GM19035 (cell line): ENCODE data around the gene PPP6R1.

Experiments used
- ATAC-seq: cut with Tn5 transposase; IDR thresholded peaks from one replicate; pipeline ENCODE4 v1.9.1; 2021; ENCODE audit not compliant: unreplicated experiment

Gene PPP6R1

DNA sequence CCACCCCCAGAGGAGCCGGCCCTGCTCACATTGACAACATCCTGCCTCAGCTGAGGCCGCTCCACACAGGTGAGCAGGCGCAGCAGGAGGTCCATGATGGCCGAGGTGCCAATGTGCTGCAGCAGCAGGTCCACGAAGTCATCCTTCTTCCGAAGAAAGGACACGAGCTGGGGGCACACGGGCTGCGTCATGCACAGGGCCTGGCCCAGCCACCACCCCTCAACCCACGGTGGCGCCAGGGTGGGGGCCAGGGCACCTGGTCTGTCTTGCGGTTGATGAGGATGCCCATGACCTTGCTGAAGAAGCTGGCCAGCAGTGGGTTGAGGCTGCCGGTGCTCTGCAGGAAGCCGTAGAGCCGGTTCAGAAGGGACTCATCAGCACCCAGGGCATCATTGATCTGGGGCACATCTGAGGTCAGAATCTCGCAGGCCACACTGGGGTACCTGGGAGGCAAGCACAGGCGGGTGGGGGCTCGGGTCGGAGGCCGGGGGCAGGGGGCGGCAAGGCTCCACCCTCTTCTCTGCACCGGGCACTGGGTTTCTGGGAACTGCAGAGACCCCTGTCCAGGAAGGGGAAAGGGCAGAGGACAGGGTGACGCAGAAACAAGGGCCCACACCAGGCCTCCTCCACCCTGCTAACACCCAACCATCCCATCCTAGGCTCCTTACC lies 13.4 kb downstream of the PPP6R1 start:
- no peak for ATAC-seq

- no peak for ATAC-seq
Observed at GRCh38 chr19:55244004-55244680, 14.7 kb downstream of the PPP6R1 start.

DNA sequence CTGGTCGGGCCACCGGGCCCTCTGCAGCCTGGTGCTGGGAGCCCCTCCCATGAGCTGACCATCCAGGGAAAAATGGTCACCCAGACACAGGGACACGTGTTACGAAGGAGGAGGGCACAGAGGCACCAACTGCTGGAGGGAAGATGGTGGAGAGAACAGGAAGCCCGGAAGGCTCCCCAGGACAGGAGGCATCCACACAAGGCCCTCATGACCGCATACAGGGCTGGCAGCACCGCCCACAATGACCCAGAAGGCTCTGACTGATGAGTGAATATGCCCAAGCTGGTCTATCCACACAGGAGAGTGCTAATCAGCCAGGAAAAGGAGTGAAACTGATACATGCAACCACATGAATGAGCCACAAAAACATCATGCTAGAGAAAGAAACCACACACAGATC lies 16.3 kb downstream of the PPP6R1 start:
- ATAC-seq, result no peak

- ATAC-seq, result no peak
Observed at GRCh38 chr19:55241935-55242464, 16.8 kb downstream of the PPP6R1 start.

DNA sequence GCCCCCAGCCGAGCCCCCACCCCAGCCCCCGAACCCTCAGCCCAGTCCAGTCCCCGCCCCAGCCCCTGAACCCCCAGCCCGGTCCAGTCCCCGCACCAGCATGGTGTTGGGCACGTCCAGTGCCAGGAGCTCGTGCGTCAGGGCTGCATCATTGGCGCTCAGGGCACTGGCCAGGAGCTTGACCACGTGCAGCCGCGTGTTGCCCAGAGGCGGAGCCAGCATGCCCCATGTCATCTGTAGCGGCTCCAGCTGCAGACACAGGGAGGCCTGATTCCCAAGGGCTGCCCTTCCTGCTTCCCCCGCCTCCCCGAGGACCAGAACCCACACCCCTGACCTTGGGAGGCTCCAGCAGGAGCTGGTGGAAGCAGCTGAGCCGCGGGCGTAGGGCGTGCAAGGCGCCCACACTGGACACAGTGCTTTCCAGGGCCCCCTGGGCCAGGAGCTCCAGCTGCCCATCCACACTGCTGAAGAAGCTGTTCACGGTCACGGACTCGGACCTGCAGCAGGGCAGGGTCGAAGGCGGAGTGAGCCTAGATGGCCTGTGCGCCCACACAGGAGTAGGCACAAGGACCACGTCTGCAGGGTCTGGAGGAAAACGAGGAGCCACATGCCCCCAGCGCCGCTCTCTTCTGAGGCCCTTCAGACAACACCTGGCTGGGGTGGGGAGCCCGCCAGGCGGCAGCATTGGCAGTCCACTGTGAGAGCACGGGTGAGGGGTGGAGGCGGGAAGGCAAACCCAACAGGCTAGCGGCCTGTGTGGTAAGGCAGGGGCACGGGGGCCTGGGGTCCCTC lies 17.5 kb downstream of the PPP6R1 start:
- no peak for ATAC-seq

- no peak for ATAC-seq
Observed at GRCh38 chr19:55240713-55241020, 18.1 kb downstream of the PPP6R1 start.

GRCh38 chr19:55239004-55239403 lies 19.8 kb downstream of the PPP6R1 start:
- no peak for ATAC-seq

DNA sequence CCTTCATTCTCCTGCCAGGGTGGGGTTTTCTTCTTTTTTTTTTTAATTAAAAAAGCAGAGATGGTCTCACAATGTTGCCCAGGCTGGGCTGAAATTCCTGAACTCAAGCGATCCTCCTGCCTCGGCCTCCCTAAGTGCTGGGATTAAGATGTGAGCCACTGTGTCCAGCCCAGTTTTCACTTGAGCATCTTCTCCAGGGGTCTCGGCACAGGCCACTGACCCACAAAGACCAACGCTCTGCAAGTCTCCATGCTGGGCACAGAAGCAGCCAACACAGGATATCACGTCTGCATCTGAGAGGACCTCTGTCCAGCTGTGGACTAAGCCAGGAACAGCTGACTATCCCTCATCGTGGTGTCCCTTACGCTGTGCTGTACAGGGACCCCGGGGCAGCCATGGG lies 20.8 kb downstream of the PPP6R1 start:
- ATAC-seq, result no peak

DNA sequence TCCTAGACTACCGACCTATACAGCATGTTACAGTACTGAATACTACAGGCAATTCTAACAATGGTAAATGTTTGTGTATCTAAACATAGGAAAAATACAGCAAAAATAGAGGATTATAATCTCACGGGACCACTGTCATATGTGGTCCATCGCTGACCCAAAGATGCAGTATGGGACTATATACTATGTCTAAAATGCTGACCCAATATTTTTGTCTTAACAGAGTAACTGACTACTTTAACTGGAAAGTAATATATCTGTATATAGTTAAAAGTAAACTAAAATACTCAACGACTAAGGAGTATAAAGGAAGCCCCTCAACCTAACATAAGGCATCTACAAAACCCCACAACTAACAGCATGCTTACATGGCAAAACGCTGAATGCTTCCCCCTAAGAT lies 25.8 kb downstream of the PPP6R1 start:
- ATAC-seq, result no peak

- no peak for ATAC-seq
Observed at GRCh38 chr19:55232286-55232602, 26.6 kb downstream of the PPP6R1 start.

- no peak for ATAC-seq
Observed at GRCh38 chr19:55231391-55232285, 27.2 kb downstream of the PPP6R1 start.

- no peak for ATAC-seq
Observed at GRCh38 chr19:55230780-55231179, 28.0 kb downstream of the PPP6R1 start.

- no peak for ATAC-seq
Observed at GRCh38 chr19:55230329-55230728, 28.5 kb downstream of the PPP6R1 start.

DNA sequence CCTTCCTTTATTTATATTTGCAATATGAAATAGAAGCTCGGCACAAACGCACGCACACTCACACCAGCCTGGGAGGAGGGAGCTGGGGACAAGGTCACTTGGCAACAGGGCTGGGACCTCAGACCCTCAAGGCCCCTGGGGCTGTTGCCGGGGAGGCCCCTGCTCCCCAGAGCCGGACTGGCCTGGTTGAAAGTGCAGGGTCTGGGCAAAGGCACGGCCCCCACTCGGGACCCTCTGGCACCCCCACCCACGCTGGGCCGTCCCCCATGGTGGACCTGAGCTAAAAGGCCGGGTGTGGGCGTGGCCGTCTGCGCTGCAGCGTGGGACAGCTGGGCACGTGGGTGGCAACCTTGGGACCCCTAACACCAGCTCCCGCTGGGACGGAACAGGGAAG lies 29.0 kb downstream of the PPP6R1 start:
- ATAC-seq, result no peak

DNA sequence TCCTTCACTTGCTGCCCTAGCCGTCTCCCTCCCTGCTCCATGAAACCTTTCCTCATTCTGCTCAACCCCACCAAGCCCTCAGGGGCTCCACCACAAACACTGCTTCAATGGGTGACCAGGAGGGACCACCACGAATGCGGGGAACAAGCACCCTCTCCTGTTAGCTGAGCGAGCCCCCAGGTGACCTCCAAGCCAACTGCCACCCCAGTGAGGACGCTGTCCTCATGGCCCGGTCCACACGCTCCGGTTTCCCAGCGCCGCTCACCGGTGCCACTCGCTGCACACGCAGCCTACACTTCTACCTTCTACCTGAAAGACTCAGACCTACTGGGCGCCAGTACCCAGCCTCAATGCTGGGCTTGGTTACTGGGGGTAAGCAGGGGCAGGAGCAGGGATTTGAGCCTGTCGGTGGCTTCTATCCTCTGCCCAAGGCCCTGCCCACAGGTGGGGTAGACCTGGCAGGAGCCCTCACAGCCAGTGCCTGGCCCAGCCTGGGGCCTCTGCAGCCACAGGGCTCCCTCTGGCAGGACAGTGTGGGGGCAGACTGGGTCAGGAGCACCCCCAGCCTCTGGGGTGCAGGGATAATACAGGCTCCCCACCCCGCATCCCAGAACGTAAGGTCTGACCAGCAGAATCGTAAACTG lies 29.6 kb downstream of the PPP6R1 start:
- ATAC-seq, result no peak

- ATAC-seq, result no peak
Observed at GRCh38 chr19:55228403-55229031, 30.3 kb downstream of the PPP6R1 start, which contains the start of gene TMEM86B. TMEM86B (minus strand) TSS chr19:55228763; CDS start chr19:55228741, 22 bp downstream.

GRCh38 chr19:55228015-55228391 lies 30.8 kb downstream of the PPP6R1 start:
- no peak for ATAC-seq

GRCh38 chr19:55227241-55228014 lies 31.4 kb downstream of the PPP6R1 start:
- no peak for ATAC-seq

DNA sequence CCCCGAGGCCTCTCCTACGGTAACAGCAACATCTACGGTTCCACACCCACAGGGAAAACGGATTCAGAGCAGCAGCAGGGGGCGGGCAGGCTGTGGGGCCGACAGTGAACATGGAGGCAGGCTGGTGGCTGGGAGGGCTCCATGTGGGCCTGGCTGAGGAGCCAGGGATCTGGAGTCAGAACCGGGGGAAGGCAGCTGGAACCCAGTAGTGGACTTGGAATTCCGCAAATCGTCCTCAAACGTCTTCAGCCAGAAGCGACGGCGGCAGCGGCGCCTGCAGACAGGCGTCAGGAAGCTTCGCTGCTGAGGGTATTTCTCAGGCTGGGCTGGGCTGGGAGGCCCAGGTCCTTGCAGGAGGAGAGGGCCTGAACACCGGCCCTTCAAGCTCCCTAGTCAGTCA lies 32.0 kb downstream of the PPP6R1 start:
- no peak for ATAC-seq
